Activated CD4-positive, alpha-beta T cell treated with anti-CD3 and anti-CD28 coated beads for 36 hours (primary cell): Measurements from ENCODE around the gene MED17. TPM values are rescaled to one million over a fixed set of nuclear protein-coding genes. Genes with fewer than 3 reads are reported as not detected.

ENCODE experiments used
- ATAC-seq: fragments of 200-7000 bp; cut with Tn5 transposase; one replicate; pipeline ENCODE4 v1.10.0; 2021; ENCODE audit warnings: mild to moderate bottlenecking, moderate library complexity
- CTCF ChIA-PET: fragments of 350-600 bp; sonication (Branson Sonifier 250); formaldehyde crosslinking; loops from one replicate; lab custom pipeline; 2021; ENCODE audit warnings: antibody characterized with exemption; lab: Charles Lee
- POLR2A ChIA-PET: fragments of 350-600 bp; sonication (Branson Sonifier 250); formaldehyde crosslinking; loops from one replicate; lab custom pipeline; 2021; ENCODE audit warnings: antibody characterized with exemption, inconsistent platforms; lab: Charles Lee
- DNase-seq: peaks from one replicate; pipeline ENCODE4 v3.0.0-alpha.2; 2020
- H3K27ac Mint-ChIP-seq: one replicate; pipeline ENCODE4 v1.8.0; 2021; ENCODE audit warnings: mixed read lengths
- H3K27me3 Mint-ChIP-seq: one replicate; pipeline ENCODE4 v1.8.0; 2021; ENCODE audit warnings: mixed read lengths
- H3K36me3 Mint-ChIP-seq: one replicate; pipeline ENCODE4 v1.8.0; 2021; ENCODE audit warnings: low read depth, mixed read lengths
- H3K4me1 Mint-ChIP-seq: one replicate; pipeline ENCODE4 v1.8.0; 2021; ENCODE audit warnings: mixed read lengths
- H3K4me3 Mint-ChIP-seq: one replicate; pipeline ENCODE4 v1.8.0; 2021; ENCODE audit warnings: mild to moderate bottlenecking, moderate library complexity, mixed read lengths
- H3K9me3 Mint-ChIP-seq: one replicate; pipeline ENCODE4 v1.8.0; 2021; ENCODE audit warnings: low read depth, mixed read lengths
- intact Hi-C, 2 experiments: fragments of 100-400 bp; cut with DNase I in 1 of 2; cut with micrococcal nuclease in 1 of 2; formaldehyde crosslinking; loops; one replicate each; pipeline versions ENCODE4 v1.14.2 to v1.15.1; 2022 to 2024; cut with DNase I, micrococcal nuclease
- total RNA-seq, 2 experiments: library from RNA; stranded (reverse); gene quantifications; one replicate each; pipeline ENCODE4 v1.2.3, GENCODE V29; 2021

Gene MED17
- total RNA-seq, 2 experiments from 2014 or later: 28.6 to 29.9 TPM

DNA sequence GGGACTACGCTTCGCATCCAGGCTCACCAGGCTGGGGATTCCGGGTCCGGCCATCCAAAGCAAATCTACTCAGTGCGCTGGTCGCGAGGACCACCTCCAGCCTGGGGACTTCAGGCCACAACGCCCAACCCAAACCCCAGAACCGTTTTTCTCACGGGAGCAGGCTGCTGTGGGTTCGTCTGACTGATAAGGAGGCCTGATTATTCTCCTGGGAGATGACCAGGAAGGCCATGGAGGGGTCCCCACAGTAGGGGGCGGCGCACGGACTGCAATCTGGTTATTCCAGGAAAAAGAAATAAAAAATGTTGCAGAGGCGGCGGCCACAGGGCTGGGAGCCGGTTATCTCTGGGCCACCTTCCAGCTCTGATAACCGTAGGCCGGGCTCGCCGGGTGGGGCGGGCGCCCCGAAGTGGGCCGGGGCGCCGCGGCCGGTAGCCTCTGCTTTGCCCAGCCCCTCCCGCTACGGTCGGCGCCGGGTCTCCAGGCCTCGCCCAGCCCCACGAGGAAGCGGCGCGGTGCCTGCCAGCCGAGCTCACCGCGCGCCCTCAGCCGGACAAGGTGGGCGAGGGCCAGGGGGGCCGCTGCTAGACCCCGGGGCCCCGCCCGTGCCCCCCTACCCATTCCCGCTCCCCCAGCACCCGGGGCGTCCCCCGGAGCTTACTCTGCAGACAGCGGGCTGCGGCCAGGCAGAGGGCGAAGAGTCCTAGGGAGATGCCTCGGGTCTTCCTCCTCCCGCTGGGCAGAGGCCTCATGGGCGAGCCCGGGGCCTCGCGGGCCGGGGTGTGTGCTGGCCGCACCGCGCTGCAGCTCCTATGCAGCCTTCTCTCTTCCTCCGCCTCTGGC, 65.9 kb downstream of the MED17 start:
- no peak overlapping the region for H3K4me3 Mint-ChIP-seq
- no peak overlapping the region for H3K27ac Mint-ChIP-seq
- CTCF ChIA-PET: interaction anchor here (1.3 kb wide), 1 partner anchor 46 kb away, joined by 3 read pairs; no protein-coding TSS in a partner anchor
- no peaks in the 10 kb centered on the region for H3K9me3 Mint-ChIP-seq
- intact Hi-C loops: no loop called here
- H3K36me3 Mint-ChIP-seq: no peaks in the 10 kb centered on the region
- ATAC-seq: no peak
- no peak for DNase-seq
- H3K4me1 Mint-ChIP-seq: peaks cover 3% of the 10 kb centered on the region
- H3K27me3 Mint-ChIP-seq: peaks cover 21% of the 10 kb centered on the region
- POLR2A ChIA-PET: interaction anchor here (0.6 kb wide), 1 partner anchor 108 kb away, joined by 3 read pairs; no protein-coding TSS in a partner anchor

DNA sequence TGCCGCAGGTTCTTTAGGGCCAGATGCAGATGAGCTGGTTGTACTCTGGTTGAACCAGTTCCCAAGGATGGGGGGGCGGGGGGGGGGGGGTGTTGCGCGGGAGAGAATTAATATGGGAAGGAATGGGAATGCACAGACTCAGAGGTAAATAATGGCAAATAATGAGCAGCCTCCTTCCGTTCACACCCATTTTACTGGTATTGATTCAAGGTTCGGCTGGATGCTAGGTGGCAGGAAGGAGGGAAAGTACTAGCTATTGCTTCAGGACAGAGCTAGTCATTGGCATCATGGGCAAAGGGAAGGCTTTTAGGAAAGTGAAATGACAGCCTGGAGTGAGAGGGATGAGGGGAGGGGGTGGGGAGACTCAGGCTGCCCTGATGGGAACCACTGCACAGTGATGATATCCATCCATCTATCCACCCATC, 66.5 kb downstream of the MED17 start, which contains the start of gene VSTM5:
Gene VSTM5 (minus strand): TSS at position 25 of the 425 bp plus-strand sequence. CDS start 116 bp downstream, outside the sequence.
- H3K27me3 Mint-ChIP-seq: peaks cover 21% of the 10 kb centered on the region
- POLR2A ChIA-PET: interaction anchor here (0.6 kb wide), 1 partner anchor 108 kb away, joined by 3 read pairs; no protein-coding TSS in a partner anchor
- ATAC-seq: no peak
- no peaks in the 10 kb centered on the region for H3K9me3 Mint-ChIP-seq
- H3K27ac Mint-ChIP-seq: no peak within 1 kb of the TSS
- peaks cover 3% of the 10 kb centered on the region for H3K4me1 Mint-ChIP-seq
- CTCF ChIA-PET: interaction anchor here (0.7 to 1.3 kb wide), 2 partner anchors 45 to 54 kb away, joined by 3 read pairs; no protein-coding TSS in a partner anchor
- intact Hi-C loops: no loop called here
- H3K36me3 Mint-ChIP-seq: no peaks in the 10 kb centered on the region
- DNase-seq: no peak
- H3K4me3 Mint-ChIP-seq: no peak within 1 kb of the TSS

DNA sequence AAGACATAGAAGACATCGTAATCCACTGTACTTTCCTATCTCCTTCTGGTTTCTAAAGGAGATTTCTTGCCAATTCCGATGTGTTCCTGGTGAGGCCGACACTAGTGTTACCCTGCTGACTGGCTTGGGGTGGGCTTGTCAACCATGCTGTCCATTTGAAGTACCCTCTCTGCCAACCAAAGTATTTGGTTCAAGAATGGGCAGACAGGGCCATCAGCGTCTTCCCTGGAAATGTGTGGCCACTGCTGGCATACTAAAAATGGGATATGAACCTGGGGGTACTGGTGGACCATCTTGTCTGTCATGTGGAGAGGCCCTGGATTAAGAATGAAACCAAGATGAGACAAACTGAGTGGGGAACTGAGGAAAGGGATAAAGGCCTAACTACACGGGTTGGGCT, 68.2 kb downstream of the MED17 start:
- no peaks in the 10 kb centered on the region for H3K9me3 Mint-ChIP-seq

DNA sequence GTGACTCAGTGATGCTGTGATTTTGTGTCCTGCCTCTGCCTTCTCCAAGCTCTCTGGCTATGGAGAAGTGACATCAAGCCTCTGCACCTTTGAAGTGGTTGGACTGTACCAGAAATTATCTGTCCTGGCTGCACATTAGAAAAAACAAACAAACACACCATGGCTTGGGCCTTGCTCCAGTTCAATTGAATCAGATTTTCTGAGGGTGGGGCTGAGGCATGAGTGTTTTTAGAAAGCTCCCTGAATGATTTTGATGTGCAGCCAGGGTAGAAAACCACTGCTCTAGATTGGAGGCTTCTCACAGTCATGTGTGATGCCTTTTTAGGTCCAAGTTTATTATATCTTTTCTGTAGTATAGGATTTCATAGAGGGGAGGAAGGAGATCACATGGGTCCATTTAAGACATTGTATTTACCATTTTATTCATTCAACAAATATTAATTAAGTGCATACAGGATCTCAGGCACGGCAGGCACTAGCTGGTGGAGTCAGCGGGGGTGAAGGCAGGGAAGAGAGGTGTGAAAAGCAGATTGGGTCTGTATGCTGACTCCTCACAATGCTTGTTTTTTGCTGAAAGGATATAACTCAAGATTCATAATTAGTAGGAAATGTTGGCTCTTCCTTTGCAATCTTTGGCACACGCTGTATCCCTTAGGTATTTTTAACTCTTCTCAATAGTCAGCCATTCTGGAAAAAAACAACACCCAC, 73.5 kb downstream of the MED17 start:
- Mint-ChIP-seq H3K9me3 (no peaks in the 10 kb centered on the region), H3K27ac (no peak overlapping the region), H3K27me3 (peaks cover 10% of the 10 kb centered on the region), H3K4me1 (no peaks in the 10 kb centered on the region), H3K36me3 (no peaks in the 10 kb centered on the region), H3K4me3 (no peak overlapping the region)
- intact Hi-C loops: no loop called here
- ChIA-PET CTCF (no interaction called here), POLR2A (no interaction called here)
- ATAC-seq: no peak
- DNase-seq: no peak

More for the DNA sequence above, 68.2 kb downstream of the MED17 start:
- Mint-ChIP-seq H3K4me3 (no peak overlapping the region), H3K27me3 (peaks cover 24% of the 10 kb centered on the region), H3K27ac (no peak overlapping the region), H3K4me1 (peaks cover 3% of the 10 kb centered on the region), H3K36me3 (no peaks in the 10 kb centered on the region)
- ChIA-PET POLR2A (no interaction called here), CTCF (no interaction called here)
- ATAC-seq: no peak
- intact Hi-C loops: no loop called here
- DNase-seq: no peak

DNA sequence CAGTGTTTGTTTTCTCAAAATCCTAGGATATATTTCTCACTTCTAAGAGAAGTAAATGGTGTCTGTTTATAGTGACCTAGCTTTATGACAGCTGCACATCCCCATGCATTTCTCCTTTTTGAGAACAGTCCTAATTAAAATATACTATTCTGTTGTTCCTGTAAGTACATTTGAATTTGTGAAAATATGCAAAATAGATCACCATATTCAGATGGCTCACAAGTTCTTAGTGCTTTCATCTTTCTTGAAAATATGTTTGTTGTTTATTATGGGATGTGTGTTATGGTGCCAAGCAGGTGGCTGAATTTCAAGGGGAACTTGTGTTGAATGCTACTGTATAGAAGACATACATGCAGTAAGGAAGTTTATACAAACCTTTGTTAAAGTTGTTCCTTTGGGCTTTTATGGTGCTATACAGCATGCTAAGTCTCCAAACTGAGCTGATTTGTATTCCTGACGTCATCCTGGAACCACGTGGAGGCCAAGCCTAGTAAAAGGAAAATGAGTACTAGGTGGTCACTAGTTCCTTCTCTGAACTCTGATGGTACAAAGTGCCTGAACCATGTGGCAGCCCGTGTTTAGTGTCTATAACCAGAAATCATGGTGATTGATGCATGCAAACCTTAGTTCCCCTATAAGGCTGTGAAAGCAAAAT, 74.2 kb downstream of the MED17 start:
- Mint-ChIP-seq H3K27ac (no peak overlapping the region), H3K4me3 (no peak overlapping the region), H3K36me3 (no peaks in the 10 kb centered on the region), H3K27me3 (peaks cover 5% of the 10 kb centered on the region), H3K9me3 (no peaks in the 10 kb centered on the region), H3K4me1 (no peaks in the 10 kb centered on the region)
- ChIA-PET POLR2A (no interaction called here), CTCF (no interaction called here)
- DNase-seq (no peak), ATAC-seq (no peak)
- intact Hi-C loops: no loop called here

DNA sequence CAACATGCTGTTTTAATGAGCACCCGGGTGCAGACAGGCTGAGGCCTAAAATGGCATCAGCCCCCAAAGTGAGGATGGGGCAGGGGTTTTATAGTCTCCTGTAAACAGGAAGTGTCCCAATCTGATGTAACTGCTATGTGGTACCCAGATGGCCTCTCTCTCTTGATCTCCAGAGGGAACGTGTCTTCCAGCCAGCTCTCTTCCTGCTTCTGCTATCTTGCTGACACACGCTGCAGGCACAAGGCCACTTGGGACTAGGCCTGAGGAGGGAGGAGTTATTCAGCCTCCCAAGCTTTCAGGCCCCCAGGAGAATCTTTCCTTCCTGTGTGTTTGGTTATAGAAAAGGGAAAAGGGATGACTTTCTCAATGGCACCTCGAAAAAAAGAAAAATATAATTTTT, 77.7 kb downstream of the MED17 start:
- Mint-ChIP-seq H3K36me3 (no peaks in the 10 kb centered on the region), H3K4me1 (no peaks in the 10 kb centered on the region), H3K4me3 (no peak overlapping the region), H3K27ac (no peak overlapping the region), H3K27me3 (peaks cover 1% of the 10 kb centered on the region), H3K9me3 (no peaks in the 10 kb centered on the region)
- ATAC-seq (no peak), DNase-seq (no peak)
- intact Hi-C loops: no loop called here
- ChIA-PET POLR2A (no interaction called here), CTCF (no interaction called here)

Other genes with a start within 250 kb of the MED17 start
- 10 to 100 TPM; 24.5 to 24.6 TPM for gene SMCO4, start 240.9 kb upstream of the MED17 start, total RNA-seq
- gene CEP295, start 122.6 kb upstream of the MED17 start, total RNA-seq: 10 to 100 TPM; 34.8 to 43.2 TPM
- gene TAF1D, start 42.8 kb upstream of the MED17 start, total RNA-seq: 100 to 1,000 TPM; 326 to 355 TPM
- gene C11orf54, start 42.6 kb upstream of the MED17 start, total RNA-seq: 10 to 100 TPM; 13.8 to 15.7 TPM
- gene VSTM5, start 66.3 kb downstream of the MED17 start, total RNA-seq: not detected
- not detected for gene HEPHL1, start 237.1 kb downstream of the MED17 start, total RNA-seq